B cell (primary cell): ENCODE results near the gene HILPDA. TPM values are rescaled to one million over a fixed set of nuclear protein-coding genes. Genes with fewer than 3 reads are reported as not detected.
A peak's percentile ranks its signal among the peaks of the same experiment; 100 is the strongest.
"Not testable (repeated sequence)": the region's sequence is repeated elsewhere in the genome, so short reads cannot be mapped to it uniquely, and the experiment has no call there.

Source experiments
- ATAC-seq: fragments of 200-7000 bp; cut with Tn5 transposase; one replicate; pipeline ENCODE4 v1.10.0; 2021; ENCODE audit warnings: low read depth, mild to moderate bottlenecking, moderate number of reproducible peaks, moderate library complexity
- CTCF ChIA-PET: fragments of 350-600 bp; sonication (Branson Sonifier 250); formaldehyde crosslinking; loops from one replicate; lab custom pipeline; 2021; ENCODE audit warnings: antibody characterized with exemption, inconsistent platforms; lab: Charles Lee
- POLR2A ChIA-PET: fragments of 350-600 bp; sonication (Branson Sonifier 250); formaldehyde crosslinking; loops from one replicate; lab custom pipeline; 2021; ENCODE audit warnings: antibody characterized with exemption; lab: Charles Lee
- DNase-seq: peaks from one replicate; pipeline ENCODE4 v3.0.0; 2013
- H2AFZ ChIP-seq: 2 replicates; pipeline ENCODE4 v1.6.1; 2012; ENCODE audit warnings: mild to moderate bottlenecking, low read depth, low read length; ENCODE audit not compliant: insufficient read depth, poor library complexity, severe bottlenecking
- H3K27ac ChIP-seq, 2 donors: 1 replicate in 1 of 2; 2 replicates in 1 of 2; pipeline ENCODE4 v1.5.1; 2012 to 2013; ENCODE audit warnings: low read length in 2 of 2, mild to moderate bottlenecking in 2 of 2, moderate library complexity in 1 of 2
- H3K27me3 ChIP-seq, 4 experiments: fragments of 200-600 bp in 1 of 4; sonication (generic) in 1 of 4; replicated peaks in 1 of 4; 1 replicate in 2 of 4; 2 replicates in 2 of 4; pipeline versions ENCODE4 v1.6.1 to v1.7.0; 2013 to 2016; ENCODE audit warnings: low read length in 3 of 4, mild to moderate bottlenecking in 2 of 4, mixed read lengths in 1 of 4, moderate library complexity in 1 of 4; ENCODE audit not compliant: insufficient read depth in 4 of 4, control insufficient read depth in 3 of 4; ENCODE audit errors: control extremely low read depth in 1 of 4
- H3K36me3 ChIP-seq, 2 experiments: replicated peaks in 1 of 2; 1 replicate in 1 of 2; 2 replicates in 1 of 2; pipeline versions ENCODE4 v1.6.1 to v1.7.1; 2013; ENCODE audit warnings: low read length in 1 of 2; ENCODE audit not compliant: insufficient read depth in 2 of 2, control insufficient read depth in 1 of 2; ENCODE audit errors: control extremely low read depth in 1 of 2, extremely low read depth in 1 of 2
- H3K4me1 ChIP-seq, 2 donors: fragments of 200-600 bp in 1 of 2; sonication (generic) in 1 of 2; 1 replicate in 1 of 2; 2 replicates in 1 of 2; pipeline versions ENCODE4 v1.5.1 to v1.6.1; 2013 to 2017; ENCODE audit warnings: low read length in 2 of 2; ENCODE audit not compliant: control insufficient read depth in 2 of 2, insufficient read depth in 2 of 2
- H3K4me2 ChIP-seq: replicated peaks from 2 replicates; pipeline ENCODE3; 2012; ENCODE audit warnings: mild to moderate bottlenecking, low read depth, low read length; ENCODE audit not compliant: poor library complexity, severe bottlenecking
- H3K4me3 ChIP-seq, 5 experiments: fragments of 200-600 bp in 1 of 5; sonication (generic) in 1 of 5; 1 replicate in 3 of 5; 2 replicates in 2 of 5; pipeline versions ENCODE4 v1.5.1 to v1.7.0; 2011 to 2016; ENCODE audit warnings: low read length in 4 of 5, mild to moderate bottlenecking in 4 of 5, low read depth in 2 of 5, control low read depth in 1 of 5, moderate library complexity in 1 of 5; ENCODE audit not compliant: insufficient read depth in 1 of 5; ENCODE audit errors: control extremely low read depth in 1 of 5, extremely low read depth in 1 of 5
- H3K79me2 ChIP-seq: fragments of 200-600 bp; sonication (generic); one replicate; pipeline ENCODE4 v1.6.0; 2016; ENCODE audit warnings: low read length; ENCODE audit not compliant: control insufficient read depth, insufficient read depth
- H3K9ac ChIP-seq: fragments of 200-600 bp; sonication (generic); 2 replicates; pipeline ENCODE4 v1.6.1; 2017; ENCODE audit warnings: mild to moderate bottlenecking, low read length, moderate library complexity
- H3K9me3 ChIP-seq, 3 donors: one replicate each; pipeline versions ENCODE4 v1.6.1 to v1.7.1; 2013; ENCODE audit warnings: low read length in 2 of 3; ENCODE audit not compliant: control insufficient read depth in 2 of 3, insufficient read depth in 1 of 3; ENCODE audit errors: control extremely low read depth in 1 of 3
- H4K20me1 ChIP-seq: 2 replicates; pipeline ENCODE4 v1.6.0; 2012; ENCODE audit warnings: mild to moderate bottlenecking, low read length; ENCODE audit not compliant: insufficient read depth, control insufficient read depth, poor library complexity, severe bottlenecking
- H3K27ac Mint-ChIP-seq: one replicate; pipeline ENCODE4 v1.8.0; 2021; ENCODE audit warnings: mixed read lengths
- H3K27me3 Mint-ChIP-seq: one replicate; pipeline ENCODE4 v1.8.0; 2021; ENCODE audit warnings: mixed read lengths
- H3K4me1 Mint-ChIP-seq: one replicate; pipeline ENCODE4 v1.8.0; 2021; ENCODE audit warnings: mixed read lengths
- H3K4me3 Mint-ChIP-seq: one replicate; pipeline ENCODE4 v1.8.0; 2021; ENCODE audit warnings: mixed read lengths
- H3K9me3 Mint-ChIP-seq: one replicate; pipeline ENCODE4 v1.8.0; 2022; ENCODE audit warnings: mixed read lengths; ENCODE audit not compliant: insufficient read depth
- CTCF ChIP-seq: fragments of 200-600 bp; IDR thresholded peaks from one replicate; pipeline ENCODE4 v1.8.0; 2022; ENCODE audit warnings: antibody characterized with exemption, mild to moderate bottlenecking
- EZH2 ChIP-seq: IDR thresholded peaks from 2 replicates; pipeline ENCODE4 v1.6.1; 2012; ENCODE audit warnings: borderline replicate concordance, low read depth, mild to moderate bottlenecking, moderate library complexity, low read length; ENCODE audit not compliant: insufficient read depth, poor library complexity, severe bottlenecking
- WGBS: methylation state at CpG from one replicate; pipeline ENCODE4 v1.1.5; 2013; ENCODE audit warnings: missing lambda C conversion rate; ENCODE audit not compliant: insufficient coverage; 5-methylcytosine and 5-hydroxymethylcytosine counted together
- intact Hi-C: fragments of 100-400 bp; cut with micrococcal nuclease; formaldehyde crosslinking; loops from one replicate; pipeline ENCODE4 v1.10.0; 2022
- polyA plus RNA-seq: library from polyadenylated mRNA; depleted of rRNA; stranded (reverse); fragments of >200 nt; gene quantifications from 2 replicates; pipeline ENCODE4 v1.2.3, GENCODE V29; 2012
- total RNA-seq, 2 donors: library from RNA; stranded (reverse); fragments of 120-200 nt in 1 of 2; gene quantifications; 1 replicate in 1 of 2; 2 replicates in 1 of 2; pipeline versions ENCODE4 v1.2.3 to v1.2.4, GENCODE V29; 2013 to 2022

HILPDA gene
- total and polyA plus RNA-seq, 2 donors (not counting 1 experiment from before 2014, with no cell fraction given), result 6.5 to 10.1 TPM

DNA sequence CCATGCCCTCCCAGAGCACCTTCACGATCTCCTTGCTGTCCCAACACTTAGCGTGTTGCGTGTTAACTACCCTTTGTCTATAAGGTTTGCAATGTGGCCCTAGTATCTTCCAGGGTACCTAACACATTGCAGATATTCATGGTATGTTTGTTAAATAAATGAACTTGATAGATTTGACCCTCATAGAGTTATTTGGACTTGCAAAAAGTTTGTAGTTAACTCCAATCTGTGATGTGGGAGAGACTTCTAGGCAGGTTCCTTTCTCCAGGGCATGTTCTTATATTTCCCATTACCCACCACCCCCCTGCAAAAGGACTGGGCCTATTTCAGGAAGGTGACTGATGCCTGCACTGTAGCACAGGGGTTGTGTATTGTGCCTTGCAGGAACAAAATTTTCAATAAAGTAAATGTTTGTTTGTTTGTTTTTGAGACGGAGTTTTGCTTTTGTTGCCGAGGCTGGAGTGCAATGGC is 612 bp downstream of the HILPDA start:
- no peak for TF ChIP-seq EZH2
- TF ChIP-seq CTCF, result no peak
- no peaks in the 10 kb centered on the region for H3K36me3 ChIP-seq
- peaks cover 22 to 24% of the 10 kb centered on the region in 2 donors for H3K4me1 ChIP-seq
- peak overlapping the region; percentile 99 for H3K27ac Mint-ChIP-seq
- ChIA-PET CTCF (interaction anchor here (0.6 to 7.8 kb wide), 5 partner anchors 18 to 69 kb away, joined by 4 to 141 read pairs (median 6); no protein-coding TSS in a partner anchor), POLR2A (interaction anchor here (1.2 kb wide), 2 partner anchors 19 to 29 kb away, joined by 4 to 8 read pairs; no protein-coding TSS in a partner anchor)
- H3K4me3 ChIP-seq, result peak overlapping the region; percentile 62 to 83 (median 82)
- no peaks in the 10 kb centered on the region for H3K27me3 Mint-ChIP-seq
- peak overlapping the region; percentile 93 for H2AFZ ChIP-seq
- H3K79me2 ChIP-seq, result peaks cover 18% of the 10 kb centered on the region
- peaks cover 11% of the 10 kb centered on the region for H4K20me1 ChIP-seq
- 17% methylated on average over 5 of the region's 5 CpGs for WGBS
- H3K4me1 Mint-ChIP-seq, result peaks cover 26% of the 10 kb centered on the region
- peak overlapping the region; percentile 94 for H3K4me2 ChIP-seq
- H3K9ac ChIP-seq, result peak overlapping the region; percentile 78
- DNase-seq, result no peak
- no peak for ATAC-seq
- intact Hi-C loops, result loop anchor here (5.0 to 10.0 kb wide), 2 partner anchors 114 to 279 kb away; partner anchors contain the start of genes CALU and RBM28
- H3K4me3 Mint-ChIP-seq, result peak overlapping the region; percentile 96
- H3K27ac ChIP-seq, result peak overlapping the region; percentile 49 to 88
- H3K27me3 ChIP-seq, result no peaks in the 10 kb centered on the region
- no peaks in the 10 kb centered on the region for H3K9me3 Mint-ChIP-seq
- no peaks in the 10 kb centered on the region for H3K9me3 ChIP-seq

- Mint-ChIP-seq H3K4me1 (peaks cover 26% of the 10 kb centered on the region), H3K27ac (peak overlapping the region; percentile 41)
- Histone ChIP-seq H4K20me1 (peaks cover 11% of the 10 kb centered on the region), H3K79me2 (peaks cover 20% of the 10 kb centered on the region), H3K4me1 (peaks cover 22 to 24% of the 10 kb centered on the region in 2 donors)
- H2AFZ ChIP-seq, H3K27ac ChIP-seq, H3K4me3 ChIP-seq, H3K9me3 ChIP-seq, H3K27me3 ChIP-seq, H3K9me3 Mint-ChIP-seq, H3K4me3 Mint-ChIP-seq, ATAC-seq, DNase-seq, H3K4me2 ChIP-seq, H3K36me3 ChIP-seq, H3K27me3 Mint-ChIP-seq, POLR2A ChIA-PET, H3K9ac ChIP-seq: not testable (repeated sequence)
- CTCF ChIA-PET, result interaction anchor here (1.5 to 7.8 kb wide), 4 partner anchors 20 to 58 kb away, joined by 5 to 141 read pairs (median 6); no protein-coding TSS in a partner anchor
- WGBS, result 83% methylated on average over 1 of the region's 6 CpGs
- intact Hi-C loops, result loop anchor here (5.0 to 10.0 kb wide), 2 partner anchors 115 to 277 kb away; partner anchors contain the start of genes CALU and RBM28
These were observed 1.7 kb downstream of the HILPDA start for GRCh38 chr7:128457385-128457784.
